Uterus (tissue), 4 donors: Measurements from ENCODE around the gene EYS. TPM values are rescaled to one million over a fixed set of nuclear protein-coding genes. Genes with fewer than 3 reads are reported as not detected.
"Not testable (repeated sequence)": the region's sequence is repeated elsewhere in the genome, so short reads cannot be mapped to it uniquely, and the experiment has no call there.

Experiments used
- DNase-seq, 2 donors: peaks; one replicate each; pipeline ENCODE4 v3.0.0-alpha.2; 2019 to 2020
- H3K27ac ChIP-seq, 2 donors: fragments of 200-600 bp; sonication (generic); 1 replicate in 1 of 2; 2 replicates in 1 of 2; pipeline ENCODE4 v1.5.1; 2016 to 2018
- H3K27me3 ChIP-seq, 2 donors: fragments of 200-600 bp; sonication (generic); one replicate each; pipeline ENCODE4 v1.5.1; 2018 to 2019; ENCODE audit warnings: control low read depth in 1 of 2
- H3K36me3 ChIP-seq, 2 donors: fragments of 200-600 bp; sonication (generic); one replicate each; pipeline ENCODE4 v1.5.1; 2019; ENCODE audit warnings: control low read depth in 1 of 2
- H3K4me1 ChIP-seq, 2 donors: fragments of 200-600 bp; sonication (generic); one replicate each; pipeline ENCODE4 v1.5.1; 2018 to 2019; ENCODE audit warnings: control low read depth in 1 of 2
- H3K4me3 ChIP-seq, 2 donors: fragments of 200-600 bp; sonication (generic); 1 replicate in 1 of 2; 2 replicates in 1 of 2; pipeline ENCODE4 v1.5.1; 2018 to 2019; ENCODE audit warnings: mild to moderate bottlenecking in 1 of 2
- H3K9me3 ChIP-seq, 2 donors: fragments of 200-600 bp; sonication (generic); one replicate each; pipeline ENCODE4 v1.5.1; 2019; ENCODE audit warnings: control low read depth in 1 of 2
- POLR2A ChIP-seq, 2 donors: fragments of 450-650 bp; IDR thresholded peaks; one replicate each; pipeline ENCODE4 v1.6.1; 2016; ENCODE audit warnings: antibody characterized with exemption in 2 of 2, mild to moderate bottlenecking in 1 of 2, moderate library complexity in 1 of 2
- intact Hi-C: fragments of 100-400 bp; cut with DNase I; formaldehyde crosslinking; loops from one replicate; pipeline ENCODE4 v1.15.1; 2023; ENCODE audit warnings: low total_unique reads
- total RNA-seq, 4 donors: library from RNA; depleted of rRNA in 3 of 4; stranded (reverse); fragments of >200 nt in 3 of 4; gene quantifications; one replicate each; pipeline versions ENCODE4 v1.1.0 to v1.2.4, GENCODE V29; 2014 to 2023
- TF ChIP-seq, protein P1 (sequence below), 4 experiments: fragments of 200-600 bp in 2 of 4; fragments of 450-650 bp in 2 of 4; sonication (generic) in 2 of 4; IDR thresholded peaks; one replicate each; pipeline ENCODE4 v1.5.1; 2016 to 2019; ENCODE audit warnings: antibody characterized with exemption in 4 of 4, mild to moderate bottlenecking in 2 of 4, moderate library complexity in 1 of 4
- donor health status: DM: yes; HTN: yes; CAD: no.

Gene EYS
- total RNA-seq, 4 donors from 2014 or later, result 1.3 TPM; not detected in 3

DNA sequence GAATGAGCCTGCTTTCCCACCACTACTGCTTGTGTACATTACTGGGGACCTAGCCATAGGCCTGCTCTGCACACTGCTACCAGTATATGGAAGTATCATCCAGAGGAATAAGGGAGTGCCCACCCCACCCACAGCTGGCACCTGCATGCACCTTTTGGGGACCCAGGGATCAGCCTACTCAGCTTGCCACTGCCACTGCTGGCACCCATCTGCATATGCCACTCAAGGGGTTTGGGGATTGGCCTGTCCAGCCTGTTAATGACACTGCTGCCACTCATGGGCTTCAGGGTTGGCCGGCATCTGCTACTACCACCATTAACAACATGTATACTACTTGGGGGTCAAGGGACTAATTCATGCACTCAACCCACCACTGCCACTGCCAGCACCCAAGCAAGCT lies 1239.4 kb downstream of the EYS start:
- Histone ChIP-seq H3K9me3 (no peaks in the 10 kb centered on the region), H3K4me1 (no peaks in the 10 kb centered on the region), H3K36me3 (no peaks in the 10 kb centered on the region), H3K27me3 (no peaks in the 10 kb centered on the region), H3K4me3 (no peak overlapping the region), H3K27ac (no peak overlapping the region)
- no peak for DNase-seq
- intact Hi-C loops, result no loop called here
- TF ChIP-seq, protein P1, sequence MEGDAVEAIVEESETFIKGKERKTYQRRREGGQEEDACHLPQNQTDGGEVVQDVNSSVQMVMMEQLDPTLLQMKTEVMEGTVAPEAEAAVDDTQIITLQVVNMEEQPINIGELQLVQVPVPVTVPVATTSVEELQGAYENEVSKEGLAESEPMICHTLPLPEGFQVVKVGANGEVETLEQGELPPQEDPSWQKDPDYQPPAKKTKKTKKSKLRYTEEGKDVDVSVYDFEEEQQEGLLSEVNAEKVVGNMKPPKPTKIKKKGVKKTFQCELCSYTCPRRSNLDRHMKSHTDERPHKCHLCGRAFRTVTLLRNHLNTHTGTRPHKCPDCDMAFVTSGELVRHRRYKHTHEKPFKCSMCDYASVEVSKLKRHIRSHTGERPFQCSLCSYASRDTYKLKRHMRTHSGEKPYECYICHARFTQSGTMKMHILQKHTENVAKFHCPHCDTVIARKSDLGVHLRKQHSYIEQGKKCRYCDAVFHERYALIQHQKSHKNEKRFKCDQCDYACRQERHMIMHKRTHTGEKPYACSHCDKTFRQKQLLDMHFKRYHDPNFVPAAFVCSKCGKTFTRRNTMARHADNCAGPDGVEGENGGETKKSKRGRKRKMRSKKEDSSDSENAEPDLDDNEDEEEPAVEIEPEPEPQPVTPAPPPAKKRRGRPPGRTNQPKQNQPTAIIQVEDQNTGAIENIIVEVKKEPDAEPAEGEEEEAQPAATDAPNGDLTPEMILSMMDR (IDR thresholded peaks at IDR 0.05), result no peak
- TF ChIP-seq POLR2A (IDR thresholded peaks at IDR 0.05), result no peak

DNA sequence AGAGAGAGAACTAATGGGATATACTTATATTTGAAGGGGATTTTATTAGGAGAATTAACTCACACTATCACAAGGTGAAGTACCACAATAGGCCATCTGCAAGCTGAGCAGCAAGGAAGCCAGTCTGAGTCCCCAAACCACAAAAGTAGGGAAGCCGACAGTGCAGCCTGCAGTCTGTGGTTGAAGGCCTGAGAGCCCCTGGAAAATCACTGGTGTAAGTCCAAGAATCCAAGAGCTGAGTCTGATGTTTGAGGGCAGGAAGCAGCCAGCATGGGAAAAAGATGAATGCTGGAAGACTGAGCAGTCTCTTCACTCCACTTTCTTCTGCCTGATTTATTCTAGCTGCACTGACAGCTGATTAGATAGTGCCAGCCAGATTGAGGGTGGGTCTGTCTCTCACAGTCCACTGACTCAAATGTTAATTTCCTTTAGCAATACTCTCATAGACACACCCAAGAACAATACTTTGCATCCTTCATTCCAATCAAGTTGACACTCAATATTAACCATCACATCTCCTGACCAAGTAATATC lies 1247.5 kb downstream of the EYS start:
- intact Hi-C loops, result no loop called here
- TF ChIP-seq, protein P1 (IDR thresholded peaks at IDR 0.05), result no peak
- TF ChIP-seq POLR2A (IDR thresholded peaks at IDR 0.05), result no peak

DNA sequence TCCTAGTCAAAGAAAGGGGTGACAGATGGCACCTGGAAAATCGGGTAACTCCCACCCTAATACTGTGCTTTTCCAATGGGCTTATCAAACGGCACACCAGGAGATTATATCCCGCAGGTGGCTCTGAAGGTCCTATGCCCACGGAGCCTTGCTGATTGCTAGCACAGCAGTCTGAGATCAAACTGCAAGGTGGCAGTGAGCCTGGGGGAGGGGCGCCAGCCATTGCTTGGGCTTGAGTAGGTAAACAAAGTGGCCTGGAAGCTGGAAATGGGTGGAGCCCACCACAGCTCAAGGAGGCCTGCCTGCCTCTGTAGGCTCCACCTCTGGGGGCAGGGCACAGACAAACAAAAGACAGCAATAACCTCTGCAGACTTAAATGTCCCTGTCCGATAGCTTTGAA lies 1258.9 kb downstream of the EYS start:
- H3K36me3 ChIP-seq, H3K4me1 ChIP-seq, H3K27me3 ChIP-seq, H3K27ac ChIP-seq, DNase-seq, H3K4me3 ChIP-seq, H3K9me3 ChIP-seq, intact Hi-C loops: not testable (repeated sequence)

More for the DNA sequence above, 1247.5 kb downstream of the EYS start:
- H3K9me3 ChIP-seq, result no peaks in the 10 kb centered on the region
- no peaks in the 10 kb centered on the region for H3K36me3 ChIP-seq
- H3K27ac ChIP-seq, result no peak overlapping the region
- H3K27me3 ChIP-seq, result no peaks in the 10 kb centered on the region
- H3K4me1 ChIP-seq, result no peaks in the 10 kb centered on the region
- H3K4me3 ChIP-seq, result no peak overlapping the region
- no peak for DNase-seq

DNA sequence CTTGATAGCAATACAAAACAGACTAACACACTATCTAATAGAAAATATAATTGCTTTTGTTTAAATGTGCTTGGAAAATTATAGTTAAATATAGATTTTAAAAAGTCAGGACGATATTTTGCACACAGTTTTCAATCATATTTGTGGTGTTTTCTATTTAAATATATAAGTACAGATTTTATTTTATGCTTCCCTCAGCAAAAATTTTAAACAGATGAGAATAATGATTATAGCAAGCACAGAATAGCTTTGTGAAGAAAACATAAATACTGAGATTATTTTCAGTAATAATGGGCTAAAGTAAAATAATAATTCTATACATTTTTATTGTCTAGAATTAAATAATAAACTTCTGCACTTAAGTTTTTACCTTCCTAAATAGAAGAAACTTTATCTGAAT lies 1262.0 kb downstream of the EYS start:
- DNase-seq, result no peak
- no peaks in the 10 kb centered on the region for H3K27me3 ChIP-seq
- TF ChIP-seq, protein P1 (IDR thresholded peaks at IDR 0.05), result no peak
- no peak for TF ChIP-seq POLR2A (IDR thresholded peaks at IDR 0.05)
- intact Hi-C loops, result no loop called here
- no peak overlapping the region for H3K4me3 ChIP-seq
- no peaks in the 10 kb centered on the region for H3K9me3 ChIP-seq
- H3K36me3 ChIP-seq, result no peaks in the 10 kb centered on the region
- H3K27ac ChIP-seq, result no peak overlapping the region
- no peaks in the 10 kb centered on the region for H3K4me1 ChIP-seq

DNA sequence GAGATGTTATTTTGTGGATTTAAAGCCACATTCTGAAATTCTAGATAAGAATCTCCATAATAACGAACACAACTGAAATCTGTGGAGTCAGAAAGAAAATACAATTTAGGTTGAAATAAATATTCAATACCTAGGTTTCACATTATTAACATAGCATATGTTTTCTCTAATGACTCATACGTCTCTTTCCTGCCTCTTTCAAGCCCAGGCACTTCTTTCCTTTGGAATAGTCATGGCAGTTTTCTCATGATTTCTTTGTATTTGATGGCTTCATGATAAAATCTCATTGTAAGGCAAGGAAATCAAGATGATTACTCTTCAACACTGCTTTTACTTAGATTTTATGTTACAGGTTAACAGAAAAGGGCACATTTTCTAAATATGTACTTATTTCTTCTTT lies 1267.8 kb downstream of the EYS start:
- Histone ChIP-seq H3K27ac (no peak overlapping the region), H3K9me3 (no peaks in the 10 kb centered on the region), H3K36me3 (no peaks in the 10 kb centered on the region), H3K27me3 (no peaks in the 10 kb centered on the region), H3K4me1 (no peaks in the 10 kb centered on the region), H3K4me3 (no peak overlapping the region)
- DNase-seq, result no peak
- intact Hi-C loops, result no loop called here
- TF ChIP-seq POLR2A (IDR thresholded peaks at IDR 0.05), result no peak
- TF ChIP-seq, protein P1 (IDR thresholded peaks at IDR 0.05), result no peak

DNA sequence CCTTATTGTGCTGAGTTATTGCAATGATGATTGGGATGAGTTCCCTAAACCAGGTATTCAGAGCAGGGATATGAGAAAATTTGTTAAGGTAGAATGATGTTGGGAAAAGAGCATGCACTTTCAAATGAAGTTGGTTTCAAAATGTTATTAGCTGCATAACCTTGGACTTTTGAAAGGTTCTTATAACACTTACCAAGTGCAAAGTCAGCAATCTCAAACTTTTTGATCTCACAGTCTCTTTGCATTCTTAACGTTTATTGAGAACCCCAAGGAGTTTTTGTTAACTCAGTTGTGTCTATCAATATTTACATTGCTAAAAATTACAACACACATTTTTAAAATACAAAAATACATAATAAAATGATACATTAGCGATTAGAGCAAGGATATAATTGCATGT lies 1269.0 kb downstream of the EYS start:
- H3K36me3 ChIP-seq, result no peaks in the 10 kb centered on the region
- TF ChIP-seq, protein P1 (IDR thresholded peaks at IDR 0.05), result no peak
- TF ChIP-seq POLR2A (IDR thresholded peaks at IDR 0.05), result no peak
- no peak overlapping the region for H3K4me3 ChIP-seq
- intact Hi-C loops, result no loop called here
- no peak overlapping the region for H3K27ac ChIP-seq
- no peak for DNase-seq
- H3K4me1 ChIP-seq, result no peaks in the 10 kb centered on the region
- no peaks in the 10 kb centered on the region for H3K27me3 ChIP-seq
- no peaks in the 10 kb centered on the region for H3K9me3 ChIP-seq
